Measurements from ENCODE around the gene AP5S1. TPM values are rescaled to one million over a fixed set of nuclear protein-coding genes. Genes with fewer than 3 reads are reported as not detected.

The AP5S1 gene
- total RNA-seq, 1 experiment from 2014 or later, result 18.3 TPM

DNA sequence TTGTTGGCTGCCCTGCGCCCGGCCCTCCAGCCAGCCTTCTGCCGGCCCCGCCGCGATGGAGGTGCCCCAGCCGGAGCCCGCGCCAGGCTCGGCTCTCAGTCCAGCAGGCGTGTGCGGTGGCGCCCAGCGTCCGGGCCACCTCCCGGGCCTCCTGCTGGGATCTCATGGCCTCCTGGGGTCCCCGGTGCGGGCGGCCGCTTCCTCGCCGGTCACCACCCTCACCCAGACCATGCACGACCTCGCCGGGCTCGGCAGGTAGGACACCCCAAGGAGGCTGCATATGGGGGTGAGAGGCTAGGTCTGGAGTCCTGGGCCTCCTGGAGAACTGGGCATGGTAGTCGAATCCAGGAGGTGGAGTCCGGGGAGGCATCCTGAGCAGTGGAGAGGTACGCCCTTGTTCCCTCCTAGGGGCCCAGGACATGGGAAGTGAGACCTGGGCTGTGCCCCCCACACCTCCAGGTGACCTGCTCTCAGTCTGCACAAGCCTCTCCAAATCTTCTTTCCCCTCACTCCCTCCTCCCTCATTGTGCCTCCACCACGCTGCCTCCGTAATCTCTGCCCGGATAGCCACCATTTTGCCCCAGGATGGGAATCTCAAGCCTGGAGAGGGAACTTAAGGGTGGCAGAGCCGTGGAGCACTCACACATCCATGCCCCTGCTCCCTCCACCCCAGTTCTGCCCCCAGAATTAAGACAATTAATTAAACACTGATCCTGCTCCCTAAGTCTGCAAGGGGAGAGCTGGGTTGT, 23.7 kb upstream of the AP5S1 start:
- Histone ChIP-seq H3K4me1 (replicated peaks; ENCODE audit: insufficient read depth) (peaks cover 15% of the 10 kb centered on the region), H2AFZ (peak overlapping the region; percentile 9; the same call in 1 of the 2 replicates), H4K20me1 (ENCODE audit: insufficient read depth) (no peaks in the 10 kb centered on the region), H3K27ac (no peak overlapping the region), H3K4me2 (peak overlapping the region; percentile 79), H3K79me2 (ENCODE audit: low read depth) (peaks cover 17% of the 10 kb centered on the region), H3K36me3 (ENCODE audit: low read depth) (no peaks in the 10 kb centered on the region), H3K27me3 (ENCODE audit: insufficient read depth, low read depth) (no peaks in the 10 kb centered on the region), H3K4me3 (peak overlapping the region; percentile 95), H3K9me3 (ENCODE audit: insufficient read depth, low read depth) (no peaks in the 10 kb centered on the region), H3F3A (ENCODE audit: insufficient read depth, low read depth) (no peaks in the 10 kb centered on the region), H3K9me2 (ENCODE audit: insufficient read depth) (no peaks in the 10 kb centered on the region)
- POLR2A ChIA-PET (ENCODE audit: unreplicated experiment), result interaction anchor here (0.6 kb wide), 1 partner anchor 12 kb away, joined by 4 read pairs; no protein-coding TSS in a partner anchor
- TF ChIP-seq EZH2 (IDR thresholded peaks at IDR 0.05; ENCODE audit: low read depth), result no peak
- no peak for TF ChIP-seq CTCF (conservative IDR thresholded peaks at IDR 0.05)
- CTCF ChIA-PET, result interaction anchor here (0.6 kb wide), 1 partner anchor 61 kb away, joined by 4 read pairs; no protein-coding TSS in a partner anchor
- no TSS peak for BruUV-seq (replicated peaks)
- no peak for DNase-seq
- intact Hi-C loops (cut with micrococcal nuclease; ENCODE audit: unreplicated experiment), result loop anchor here (1.0 kb wide), 2 partner anchors 15 to 24 kb away; partner anchors contain the start of gene AP5S1

- peak overlapping the region; percentile 79 for H3K4me2 ChIP-seq
- intact Hi-C loops (cut with micrococcal nuclease; ENCODE audit: unreplicated experiment), result loop anchor here (1.0 kb wide), 1 partner anchor 14 kb away; no protein-coding TSS in a partner anchor
- H3K36me3 ChIP-seq (ENCODE audit: low read depth), result no peaks in the 10 kb centered on the region
- no peak overlapping the region for H2AFZ ChIP-seq
- H3K4me1 ChIP-seq (replicated peaks; ENCODE audit: insufficient read depth), result peaks cover 15% of the 10 kb centered on the region
- TF ChIP-seq EZH2 (IDR thresholded peaks at IDR 0.05; ENCODE audit: low read depth) (no peak), CTCF (conservative IDR thresholded peaks at IDR 0.05) (no peak)
- BruUV-seq (replicated peaks), result no TSS peak
- H3K79me2 ChIP-seq (ENCODE audit: low read depth), result peaks cover 17% of the 10 kb centered on the region
- ChIA-PET CTCF (no interaction called here), POLR2A (ENCODE audit: unreplicated experiment) (no interaction called here)
- no peak for DNase-seq
- H3K4me3 ChIP-seq, result peak overlapping the region; percentile 95
- H4K20me1 ChIP-seq (ENCODE audit: insufficient read depth), result no peaks in the 10 kb centered on the region
- no peaks in the 10 kb centered on the region for H3F3A ChIP-seq (ENCODE audit: insufficient read depth, low read depth)
- H3K27ac ChIP-seq, result no peak overlapping the region
- no peaks in the 10 kb centered on the region for H3K27me3 ChIP-seq (ENCODE audit: insufficient read depth, low read depth)
- no peaks in the 10 kb centered on the region for H3K9me3 ChIP-seq (ENCODE audit: insufficient read depth, low read depth)
- H3K9me2 ChIP-seq (ENCODE audit: insufficient read depth), result no peaks in the 10 kb centered on the region
Measured at GRCh38 chr20:3797226-3797545, 23.2 kb upstream of the AP5S1 start.

- peak in 1 of 2 experiments; percentile 48 for DNase-seq
- Histone ChIP-seq H3K4me2 (peak overlapping the region; percentile 79), H3K27ac (no peak overlapping the region), H3K9me3 (ENCODE audit: insufficient read depth, low read depth) (no peaks in the 10 kb centered on the region), H2AFZ (no peak overlapping the region), H3K27me3 (ENCODE audit: insufficient read depth, low read depth) (no peaks in the 10 kb centered on the region), H3F3A (ENCODE audit: insufficient read depth, low read depth) (no peaks in the 10 kb centered on the region), H3K4me3 (peak overlapping the region; percentile 95; the same call in 1 of the 2 replicates), H3K4me1 (replicated peaks; ENCODE audit: insufficient read depth) (peaks cover 15% of the 10 kb centered on the region), H3K36me3 (ENCODE audit: low read depth) (no peaks in the 10 kb centered on the region), H3K79me2 (ENCODE audit: low read depth) (peaks cover 17% of the 10 kb centered on the region), H3K9me2 (ENCODE audit: insufficient read depth) (no peaks in the 10 kb centered on the region), H4K20me1 (ENCODE audit: insufficient read depth) (no peaks in the 10 kb centered on the region)
- intact Hi-C loops (cut with micrococcal nuclease; ENCODE audit: unreplicated experiment), result loop anchor here (1.0 kb wide), 1 partner anchor 14 kb away; no protein-coding TSS in a partner anchor
- POLR2A ChIA-PET (ENCODE audit: unreplicated experiment), result no interaction called here
- TF ChIP-seq EZH2 (IDR thresholded peaks at IDR 0.05; ENCODE audit: low read depth) (no peak), CTCF (conservative IDR thresholded peaks at IDR 0.05) (no peak)
- no TSS peak for BruUV-seq (replicated peaks)
- CTCF ChIA-PET, result no interaction called here
Measured at GRCh38 chr20:3797592-3798372, 22.6 kb upstream of the AP5S1 start.

Measured in PC-9 (cell line).